Fibroblast of pulmonary artery (primary cell): ENCODE results near the gene ARAP3.

Source experiments
- DNase-seq: peaks from one replicate; pipeline ENCODE4 v3.0.0-alpha.2; 2010; ENCODE audit warnings: low read depth
- H3K4me3 ChIP-seq: replicated peaks from 2 replicates; pipeline ENCODE4 v1.5.1; 2011; ENCODE audit warnings: low read depth, mild to moderate bottlenecking, control low read depth, low read length, moderate library complexity
- CTCF ChIP-seq: IDR thresholded peaks from 2 replicates; pipeline ENCODE4 v1.5.1; 2011; ENCODE audit warnings: mild to moderate bottlenecking, control low read depth, low read length, inconsistent platforms; ENCODE audit errors: missing control alignments

Gene ARAP3

DNA sequence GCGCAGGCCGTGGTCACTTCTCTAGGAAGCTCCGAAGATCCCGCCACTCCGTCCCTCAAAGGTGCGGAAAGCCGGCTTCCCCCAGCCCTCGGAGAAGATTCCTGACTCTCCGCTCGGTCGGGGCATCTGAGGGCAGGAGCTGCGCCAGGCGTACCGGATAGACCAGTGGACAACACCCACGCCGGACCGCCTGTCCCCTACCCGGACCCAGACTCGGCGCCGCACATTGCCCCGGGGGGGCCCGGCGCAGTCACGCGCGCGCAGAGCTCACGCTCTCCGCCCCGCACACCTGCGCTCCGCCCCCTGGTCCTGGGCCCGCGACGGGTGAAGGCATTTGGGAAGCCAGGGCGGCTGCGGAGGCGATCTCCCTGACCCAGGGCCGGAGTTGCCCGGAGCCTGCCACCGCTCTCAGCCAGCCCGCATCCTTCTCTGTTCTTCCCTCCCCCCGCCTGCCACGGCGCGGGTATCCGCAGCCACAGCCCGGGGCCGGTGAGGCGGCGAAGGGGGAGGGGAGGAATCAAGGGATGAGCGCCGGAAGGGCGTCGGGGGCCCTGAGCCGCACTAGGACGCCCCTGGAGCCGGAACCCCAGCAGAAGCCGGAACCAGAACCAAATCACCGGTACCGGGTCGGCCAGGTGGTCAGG lies 44.8 kb downstream of the ARAP3 start:
- peak overlapping the region; percentile 98 for H3K4me3 ChIP-seq
- no peak for DNase-seq
- TF ChIP-seq CTCF, result no peak

GRCh38 chr5:141636413-141637122 lies 45.5 kb downstream of the ARAP3 start, which contains the start of the genes HDAC3 and RELL2:
HDAC3 (minus strand) TSS chr5:141636849; CDS start chr5:141636790, 59 bp downstream.
RELL2 (plus strand) TSS chr5:141636997; CDS start chr5:141638226, 1,229 bp downstream.
- no peak for TF ChIP-seq CTCF
- H3K4me3 ChIP-seq, result peak within 1 kb of the TSS; percentile 98
- DNase-seq, result peak; percentile 91

DNA sequence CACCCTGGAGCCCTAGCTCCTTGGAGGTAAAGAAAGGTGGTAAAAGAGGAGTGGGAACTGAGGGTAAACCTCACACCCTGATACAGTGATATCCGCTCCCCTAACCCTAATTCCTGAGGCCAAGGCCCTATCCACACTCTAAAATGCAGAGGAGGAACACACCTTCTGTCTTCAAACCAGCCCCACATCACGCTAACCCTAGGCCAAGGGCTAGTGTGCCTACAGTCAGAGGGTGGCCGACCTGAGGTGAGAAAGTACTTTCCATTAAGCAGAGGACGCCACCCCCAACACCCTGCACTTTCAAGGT lies 46.0 kb downstream of the ARAP3 start:
- peak overlapping the region; percentile 98 for H3K4me3 ChIP-seq
- TF ChIP-seq CTCF, result no peak
- no peak for DNase-seq

GRCh38 chr5:141635646-141636045 lies 46.4 kb downstream of the ARAP3 start:
- no peak for TF ChIP-seq CTCF
- peak overlapping the region; percentile 98 for H3K4me3 ChIP-seq
- no peak for DNase-seq

DNA sequence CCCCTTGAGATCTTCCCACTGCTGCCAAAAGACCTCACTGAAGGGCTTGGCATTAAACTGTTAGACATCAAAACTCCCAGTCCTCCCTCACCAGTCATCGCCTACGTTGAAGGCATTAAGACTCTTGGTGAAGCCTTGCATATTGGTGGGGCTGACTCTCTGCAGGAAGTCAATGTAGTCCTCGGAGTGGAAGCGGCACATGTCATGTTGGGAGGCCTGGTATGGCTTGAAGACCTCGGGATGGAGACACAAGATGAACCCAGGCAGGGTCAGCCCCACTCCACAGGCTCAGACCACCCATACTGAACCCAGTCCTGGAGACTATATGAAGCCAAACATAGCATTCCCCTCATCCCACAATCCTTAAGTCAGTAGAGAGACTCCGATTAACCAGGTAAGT lies 47.3 kb downstream of the ARAP3 start:
- H3K4me3 ChIP-seq, result no peak overlapping the region
- DNase-seq, result no peak
- TF ChIP-seq CTCF, result no peak

GRCh38 chr5:141633871-141634561 lies 48.0 kb downstream of the ARAP3 start:
- TF ChIP-seq CTCF, result no peak

More at GRCh38 chr5:141633871-141634561, 48.0 kb downstream of the ARAP3 start:
- H3K4me3 ChIP-seq, result no peak overlapping the region
- DNase-seq, result no peak
